H9 (cell line): ENCODE measurements around the gene SLBP. TPM values are rescaled to one million over a fixed set of nuclear protein-coding genes. Genes with fewer than 3 reads are reported as not detected.

Source experiments
- DNase-seq: peaks from one replicate; pipeline ENCODE4 v3.0.0-alpha.2; 2017
- H2AFZ ChIP-seq: one replicate; pipeline ENCODE4 v1.6.1; 2013; ENCODE audit warnings: mild to moderate bottlenecking, low read length, control low read depth, moderate library complexity
- H2AK5ac ChIP-seq: 2 replicates; pipeline ENCODE4 v1.6.1; 2013; ENCODE audit warnings: low read length, control low read depth, mixed read lengths; ENCODE audit not compliant: insufficient read length
- H2BK120ac ChIP-seq: one replicate; pipeline ENCODE4 v1.6.1; 2013; ENCODE audit warnings: low read depth, mild to moderate bottlenecking, low read length, control low read depth, inconsistent platforms; ENCODE audit not compliant: poor library complexity, severe bottlenecking
- H2BK12ac ChIP-seq: 2 replicates; pipeline ENCODE4 v1.6.1; 2013; ENCODE audit warnings: low read length, control low read depth, mixed read lengths, low read depth; ENCODE audit not compliant: insufficient read length
- H2BK15ac ChIP-seq: 2 replicates; pipeline ENCODE4 v1.6.1; 2013; ENCODE audit warnings: low read depth, low read length, control low read depth
- H2BK20ac ChIP-seq: one replicate; pipeline ENCODE4 v1.6.1; 2013; ENCODE audit warnings: low read depth, mild to moderate bottlenecking, low read length, control low read depth, inconsistent platforms; ENCODE audit not compliant: poor library complexity, severe bottlenecking
- H2BK5ac ChIP-seq: 2 replicates; pipeline ENCODE4 v1.6.1; 2013; ENCODE audit warnings: low read length, control low read depth, mixed read lengths; ENCODE audit not compliant: insufficient read length
- H3K14ac ChIP-seq: 2 replicates; pipeline ENCODE4 v1.6.1; 2013; ENCODE audit warnings: low read length, control low read depth; ENCODE audit not compliant: insufficient read depth
- H3K18ac ChIP-seq: 2 replicates; pipeline ENCODE4 v1.6.1; 2013; ENCODE audit warnings: low read depth, mild to moderate bottlenecking, mixed read lengths, low read length, control low read depth; ENCODE audit not compliant: insufficient read length
- H3K23ac ChIP-seq: 2 replicates; pipeline ENCODE4 v1.6.1; 2013; ENCODE audit warnings: low read length, control low read depth, mixed read lengths, low read depth; ENCODE audit not compliant: insufficient read length
- H3K23me2 ChIP-seq: 2 replicates; pipeline ENCODE4 v1.6.1; 2013; ENCODE audit warnings: low read depth, mild to moderate bottlenecking, mixed read lengths, low read length, control low read depth; ENCODE audit not compliant: insufficient read length, poor library complexity, severe bottlenecking
- H3K27ac ChIP-seq: 2 replicates; pipeline ENCODE4 v1.5.1; 2013; ENCODE audit warnings: low read length, control low read depth, mixed read lengths, low read depth; ENCODE audit not compliant: insufficient read length
- H3K27me3 ChIP-seq: 2 replicates; pipeline ENCODE4 v1.6.1; 2013; ENCODE audit warnings: low read length, control low read depth, inconsistent platforms; ENCODE audit not compliant: insufficient read depth
- H3K4ac ChIP-seq: 2 replicates; pipeline ENCODE4 v1.6.1; 2013; ENCODE audit warnings: low read depth, mild to moderate bottlenecking, control low read depth, inconsistent platforms, low read length, moderate library complexity
- H3K4me1 ChIP-seq: 2 replicates; pipeline ENCODE4 v1.6.1; 2013; ENCODE audit warnings: low read length, control low read depth, inconsistent platforms; ENCODE audit not compliant: insufficient read depth
- H3K4me2 ChIP-seq: 2 replicates; pipeline ENCODE4 v1.6.1; 2013; ENCODE audit warnings: low read length, control low read depth, mixed read lengths; ENCODE audit not compliant: insufficient read length, insufficient read depth
- H3K56ac ChIP-seq: 2 replicates; pipeline ENCODE4 v1.6.1; 2013; ENCODE audit warnings: low read depth, mild to moderate bottlenecking, mixed read lengths, low read length, control low read depth; ENCODE audit not compliant: insufficient read length
- H3K79me1 ChIP-seq: 2 replicates; pipeline ENCODE4 v1.6.1; 2013; ENCODE audit warnings: low read depth, mild to moderate bottlenecking, moderate library complexity, low read length, control low read depth, inconsistent platforms; ENCODE audit not compliant: insufficient read depth, poor library complexity, severe bottlenecking
- H3K79me2 ChIP-seq: 2 replicates; pipeline ENCODE4 v1.6.1; 2013; ENCODE audit warnings: low read length, control low read depth, inconsistent platforms; ENCODE audit not compliant: insufficient read depth
- H3K9ac ChIP-seq: 2 replicates; pipeline ENCODE4 v1.6.1; 2013; ENCODE audit warnings: low read length, control low read depth, mixed read lengths; ENCODE audit not compliant: insufficient read length; ENCODE audit errors: extremely low read depth
- H3K9me3 ChIP-seq: one replicate; pipeline ENCODE4 v1.6.1; 2013; ENCODE audit warnings: low read depth, low read length, inconsistent platforms; ENCODE audit not compliant: control insufficient read depth
- H3T11ph ChIP-seq: one replicate; pipeline ENCODE4 v1.6.1; 2013; ENCODE audit warnings: mild to moderate bottlenecking, low read length, control low read depth, inconsistent platforms
- H4K20me1 ChIP-seq: one replicate; pipeline ENCODE4 v1.6.1; 2013; ENCODE audit not compliant: control insufficient read depth, insufficient read length, insufficient read depth
- H4K5ac ChIP-seq: 2 replicates; pipeline ENCODE4 v1.6.1; 2013; ENCODE audit warnings: low read depth, mild to moderate bottlenecking, mixed read lengths, low read length, control low read depth; ENCODE audit not compliant: insufficient read length
- H4K8ac ChIP-seq: replicated peaks from 2 replicates; pipeline ENCODE4 v1.6.1; 2013; ENCODE audit warnings: low read length, control low read depth, mixed read lengths, low read depth; ENCODE audit not compliant: insufficient read length
- H4K91ac ChIP-seq: 2 replicates; pipeline ENCODE4 v1.6.1; 2013; ENCODE audit warnings: low read depth, mild to moderate bottlenecking, moderate library complexity, mixed read lengths, low read length, control low read depth; ENCODE audit not compliant: insufficient read length
- H3K27ac Mint-ChIP-seq, 3 experiments: 2 replicates in 2 of 3; 3 replicates in 1 of 3; pipeline ENCODE4 v1.8.0; 2020 to 2021; ENCODE audit warnings: mixed read lengths in 3 of 3, mild to moderate bottlenecking in 1 of 3, moderate library complexity in 1 of 3
- H3K27me3 Mint-ChIP-seq: 2 replicates; pipeline ENCODE4 v1.8.0; 2021; ENCODE audit warnings: low read depth, mild to moderate bottlenecking, moderate library complexity, mixed read lengths
- H3K36me3 Mint-ChIP-seq, 3 experiments: 2 replicates in 2 of 3; 3 replicates in 1 of 3; pipeline ENCODE4 v1.8.0; 2020 to 2021; ENCODE audit warnings: low read depth in 3 of 3, mixed read lengths in 3 of 3; ENCODE audit not compliant: insufficient read depth in 1 of 3
- H3K4me1 Mint-ChIP-seq, 2 experiments: 2 replicates each; pipeline ENCODE4 v1.8.0; 2020; ENCODE audit warnings: mixed read lengths in 2 of 2
- H3K4me3 Mint-ChIP-seq, 2 experiments: 2 replicates in 1 of 2; 3 replicates in 1 of 2; pipeline ENCODE4 v1.8.0; 2020 to 2021; ENCODE audit warnings: mild to moderate bottlenecking in 2 of 2, mixed read lengths in 2 of 2, moderate library complexity in 1 of 2
- H3K9me3 Mint-ChIP-seq, 2 experiments: 2 replicates in 1 of 2; 3 replicates in 1 of 2; pipeline ENCODE4 v1.8.0; 2020; ENCODE audit warnings: mild to moderate bottlenecking in 2 of 2, mixed read lengths in 2 of 2, moderate library complexity in 1 of 2
- CTCF ChIP-seq: fragments of 200-600 bp; sonication (generic); conservative IDR thresholded peaks from 3 replicates; pipeline ENCODE4 v1.8.0; 2021; ENCODE audit warnings: antibody characterized with exemption, mild to moderate bottlenecking
- WGBS: extraction: QIAGEN DNeasy Blood & Tissue Kit; methylation state at CpG from one replicate; pipeline ENCODE4 v1.1.7; 2013; ENCODE audit warnings: missing lambda C conversion rate, low lambda C conversion rate, mixed read lengths; ENCODE audit not compliant: insufficient read length; ENCODE audit errors: extremely low coverage; 5-methylcytosine and 5-hydroxymethylcytosine counted together
- total RNA-seq: library from RNA; stranded (reverse); gene quantifications from 2 replicates; pipeline ENCODE4 v1.2.1, GENCODE V29; 2021

Gene SLBP
- total RNA-seq, 1 experiment from 2014 or later: 62.7 TPM

GRCh38 chr4:1711055-1711570 lies 1.0 kb downstream of the SLBP start:
- no peak for DNase-seq
- no peak overlapping the region for H2BK20ac ChIP-seq
- H2BK15ac ChIP-seq: no peak overlapping the region
- no peaks in the 10 kb centered on the region for H3K27me3 ChIP-seq
- no peaks in the 10 kb centered on the region; the same call in 1 of the 2 replicates for H3K27me3 Mint-ChIP-seq
- no peak overlapping the region for H4K8ac ChIP-seq
- no peak overlapping the region for H2AFZ ChIP-seq
- H3K27ac Mint-ChIP-seq: peak overlapping the region in 2 of 3 experiments; percentile 49 to 68; a peak in 3 of 7 replicates
- no peak overlapping the region for H3K18ac ChIP-seq
- H3K79me2 ChIP-seq: peaks cover 7% of the 10 kb centered on the region; the same call in 1 of the 2 replicates
- peaks cover 11% of the 10 kb centered on the region for H3K23me2 ChIP-seq
- no peak overlapping the region for H2AK5ac ChIP-seq
- no peak overlapping the region for H4K5ac ChIP-seq
- peak overlapping the region; percentile 72 for H3K9ac ChIP-seq
- no peak for TF ChIP-seq CTCF
- H2BK12ac ChIP-seq: no peak overlapping the region
- H3K4ac ChIP-seq: no peak overlapping the region
- H3K36me3 Mint-ChIP-seq: peaks cover 18 to 39% (median 32%) of the 10 kb centered on the region in 3 experiments
- no CpG with 5 or more reads among the region's 22 CpGs for WGBS
- no peak overlapping the region for H4K91ac ChIP-seq
- no peak overlapping the region for H3K56ac ChIP-seq
- H3K9me3 ChIP-seq: no peaks in the 10 kb centered on the region
- peak overlapping the region; percentile 57 for H3K4me2 ChIP-seq
- no peak overlapping the region for H3K23ac ChIP-seq
- H3K79me1 ChIP-seq: peaks cover 5% of the 10 kb centered on the region
- no peak overlapping the region for H3K14ac ChIP-seq
- H3K9me3 Mint-ChIP-seq: peaks cover 0 to 3% of the 10 kb centered on the region in 2 experiments; a peak in 1 of 5 replicates
- H3K4me1 ChIP-seq: no peaks in the 10 kb centered on the region
- peaks cover 2% of the 10 kb centered on the region for H4K20me1 ChIP-seq
- peak overlapping the region; percentile 85 to 86 for H3K4me3 Mint-ChIP-seq
- no peak overlapping the region for H2BK120ac ChIP-seq
- no peak overlapping the region for H2BK5ac ChIP-seq
- no peak overlapping the region for H3K27ac ChIP-seq
- peaks cover 27 to 31% of the 10 kb centered on the region in 2 experiments for H3K4me1 Mint-ChIP-seq
- no peak overlapping the region for H3T11ph ChIP-seq
